ENCODE data around the gene MEOX1. TPM values are rescaled to one million over a fixed set of nuclear protein-coding genes. Genes with fewer than 3 reads are reported as not detected.

The MEOX1 gene
- total and polyA plus RNA-seq, 2 of the 13 experiments (the other 11 are each of a cell fraction or from before 2014, with no cell fraction given): not detected

GRCh38 chr17:43631429-43631828, 30.3 kb downstream of the MEOX1 start:
- H3K27ac ChIP-seq (ENCODE audit: extremely low read length, insufficient read depth, low read length): no peak overlapping the region
- no peaks in the 10 kb centered on the region for H3K9me3 ChIP-seq (ENCODE audit: low read length)
- POLR2A ChIA-PET: no interaction called here
- TF ChIP-seq CREM (IDR thresholded peaks at IDR 0.05): no peak
- no peak for TF ChIP-seq CREM (CRISPR knock-in tag; IDR thresholded peaks at IDR 0.05)
- no peak for TF ChIP-seq ZNF790 (CRISPR knock-in tag; IDR thresholded peaks at IDR 0.05; ENCODE audit: borderline replicate concordance)
- no peak for TF ChIP-seq ZNF740 (CRISPR knock-in tag; IDR thresholded peaks at IDR 0.05)
- TF ChIP-seq ZNF737 (CRISPR knock-in tag; IDR thresholded peaks at IDR 0.05; ENCODE audit: borderline replicate concordance): no peak
- no peak for TF ChIP-seq BHLHE40 (IDR thresholded peaks at IDR 0.05; ENCODE audit: low read length)
- TF ChIP-seq HNF4A (CRISPR knock-in tag; IDR thresholded peaks at IDR 0.05): no peak
- TF ChIP-seq BCLAF1 (IDR thresholded peaks at IDR 0.05): no peak
- TF ChIP-seq HMG20B (CRISPR knock-in tag; conservative IDR thresholded peaks at IDR 0.05): no peak
- no peak for TF ChIP-seq ZFP37 (CRISPR knock-in tag; IDR thresholded peaks at IDR 0.05; ENCODE audit: borderline replicate concordance)
- H3K4me1 ChIP-seq (ENCODE audit: insufficient read depth, low read length): peaks cover 65% of the 10 kb centered on the region
- no peaks in the 10 kb centered on the region for H3K36me3 ChIP-seq (replicated peaks in 1 of 2; ENCODE audit: control insufficient read depth in 1 of 2, insufficient read depth in 2 of 2, low read length in 2 of 2)
- H3K27me3 ChIP-seq (ENCODE audit: control insufficient read depth in 1 of 2, insufficient read depth in 2 of 2, low read length in 2 of 2): peaks cover 3 to 11% of the 10 kb centered on the region in 2 experiments; a peak in 2 of 5 replicates
- no peak for DNase-seq (ENCODE audit: low spot score)
- in situ Hi-C loops (cut with HindIII; ENCODE audit: extremely low pct_ligation_motif_present, low pct_unique_long_range_greater_than_20kb) (no loop called here), intact Hi-C loops (cut with micrococcal nuclease; ENCODE audit: unreplicated experiment) (loop anchor here (5.0 kb wide), 1 partner anchor 39 kb away; no protein-coding TSS in a partner anchor)
- CTCF ChIA-PET (ENCODE audit: low intra/inter-chr PET ratio, low total read pairs): no interaction called here
- H3K4me3 ChIP-seq (replicated peaks in 1 of 3; ENCODE audit: insufficient read depth in 1 of 3, low read depth in 2 of 3, low read length in 3 of 3): no peak overlapping the region
- no peak overlapping the region for H3K4me2 ChIP-seq (ENCODE audit: low read depth, low read length)
- no peak overlapping the region for H2AFZ ChIP-seq (ENCODE audit: low read length)
- no peaks in the 10 kb centered on the region for H4K20me1 ChIP-seq (ENCODE audit: insufficient read depth, low read length)
- no peak for FAIRE-seq
- WGBS (ENCODE audit: low lambda C conversion rate): 80% methylated on average over 7 of the region's 7 CpGs
- H3K79me2 ChIP-seq (ENCODE audit: insufficient read depth, low read length): no peaks in the 10 kb centered on the region
- BruUV-seq (replicated peaks): no TSS peak
- no peak overlapping the region for H3K9ac ChIP-seq (ENCODE audit: insufficient read depth, low read depth, low read length)
- ATAC-seq: no peak
